SK-N-SH (cell line): ENCODE results near the gene EVA1B. TPM values are rescaled to one million over a fixed set of nuclear protein-coding genes. Genes with fewer than 3 reads are reported as not detected.

ENCODE experiments used
- CTCF ChIA-PET: fragments of 300-600, 350-600 bp; formaldehyde crosslinking; extraction: SDS; loops from one replicate; lab custom pipeline; 2021; lab: Yijun Ruan, JAX
- POLR2A ChIA-PET: fragments of 350-600 bp; sonication (Branson Sonifier 250); formaldehyde crosslinking; extraction: SDS; loops from one replicate; lab custom pipeline; 2020; ENCODE audit warnings: antibody characterized with exemption, inconsistent platforms; lab: Yijun Ruan, JAX
- DNase-seq: peaks from one replicate; pipeline ENCODE4 v3.0.0; 2012
- H2AFZ ChIP-seq: fragments of 200-600 bp; sonication (generic); 2 replicates; pipeline ENCODE4 v1.8.1; 2016; ENCODE audit warnings: antibody characterized with exemption, mild to moderate bottlenecking, low read depth
- H3F3A ChIP-seq: fragments of 200-600 bp; sonication (generic); replicated peaks from 2 replicates; pipeline ENCODE3; 2016; ENCODE audit warnings: antibody characterized with exemption, mild to moderate bottlenecking; ENCODE audit not compliant: insufficient read depth
- H3K27ac ChIP-seq, 2 experiments: fragments of 200-500 bp in 1 of 2; fragments of 200-600 bp in 1 of 2; sonication (Bioruptor generic) in 1 of 2; sonication (generic), shearing (Covaris generic) in 1 of 2; 2 replicates each; pipeline versions ENCODE4 v1.5.1 to v1.6.1; 2014 to 2016; ENCODE audit warnings: low read depth in 2 of 2, inconsistent platforms in 1 of 2, low read length in 1 of 2, mild to moderate bottlenecking in 1 of 2, mixed read lengths in 1 of 2
- H3K27me3 ChIP-seq: fragments of 200-600 bp; sonication (generic), shearing (Covaris generic); 2 replicates; pipeline ENCODE4 v1.6.1; 2016; ENCODE audit warnings: mixed run types; ENCODE audit not compliant: insufficient read depth
- H3K36me3 ChIP-seq, 2 experiments: fragments of 200-500 bp in 1 of 2; fragments of 200-600 bp in 1 of 2; sonication (Bioruptor generic) in 1 of 2; sonication (generic) in 1 of 2; replicated peaks in 1 of 2; 2 replicates each; pipeline versions ENCODE3 to v1.5.1; 2014 to 2016; ENCODE audit warnings: low read length in 1 of 2, mild to moderate bottlenecking in 1 of 2; ENCODE audit not compliant: insufficient read depth in 2 of 2, control insufficient read depth in 1 of 2
- H3K4me1 ChIP-seq, 2 experiments: fragments of 200-500 bp in 1 of 2; fragments of 200-600 bp in 1 of 2; sonication (Bioruptor generic) in 1 of 2; sonication (generic), shearing (Covaris generic) in 1 of 2; 2 replicates each; pipeline versions ENCODE4 v1.5.1 to v1.6.1; 2014 to 2016; ENCODE audit warnings: low read depth in 1 of 2, low read length in 1 of 2, mixed run types in 1 of 2; ENCODE audit not compliant: insufficient read depth in 2 of 2, control insufficient read depth in 1 of 2
- H3K4me2 ChIP-seq: fragments of 200-600 bp; sonication (generic), shearing (Covaris generic); 2 replicates; pipeline ENCODE4 v1.6.1; 2017; ENCODE audit warnings: mixed run types
- H3K4me3 ChIP-seq, 2 experiments: fragments of 200-500 bp in 1 of 2; fragments of 200-600 bp in 1 of 2; sonication (Bioruptor generic) in 1 of 2; sonication (generic), shearing (Covaris generic) in 1 of 2; 2 replicates each; pipeline versions ENCODE4 v1.5.1 to v1.8.1; 2014 to 2016; ENCODE audit warnings: low read depth in 2 of 2, inconsistent platforms in 1 of 2, low read length in 1 of 2, mild to moderate bottlenecking in 1 of 2, mixed read lengths in 1 of 2, moderate library complexity in 1 of 2
- H3K79me2 ChIP-seq: fragments of 200-600 bp; sonication (generic); 2 replicates; pipeline ENCODE4 v1.8.1; 2017; ENCODE audit warnings: mild to moderate bottlenecking; ENCODE audit not compliant: insufficient read depth
- H3K9ac ChIP-seq: fragments of 200-600 bp; sonication (generic); 2 replicates; pipeline ENCODE4 v1.6.1; 2017; ENCODE audit warnings: mixed run types
- H3K9me2 ChIP-seq: fragments of 200-600 bp; sonication (generic); 2 replicates; pipeline ENCODE4 v1.6.1; 2017; ENCODE audit warnings: mixed run types
- H3K9me3 ChIP-seq: fragments of 200-600 bp; sonication (generic); 2 replicates; pipeline ENCODE4 v1.6.1; 2017; ENCODE audit warnings: mixed run types, mild to moderate bottlenecking, moderate library complexity
- H4K20me1 ChIP-seq: fragments of 200-600 bp; sonication (generic); 2 replicates; pipeline ENCODE4 v1.6.1; 2017; ENCODE audit warnings: mild to moderate bottlenecking, mixed run types; ENCODE audit not compliant: insufficient read depth
- EP300 ChIP-seq, 2 experiments: IDR thresholded peaks; 2 replicates each; pipeline versions ENCODE4 v1.4.0 to v1.6.1; 2012; ENCODE audit warnings: borderline replicate concordance in 1 of 2, low read depth in 1 of 2, low read length in 1 of 2
- EZH2phosphoT487 ChIP-seq: fragments of 200-600 bp; sonication (generic); IDR thresholded peaks from 2 replicates; pipeline ENCODE4 v1.6.1; 2017; ENCODE audit warnings: low read depth, mixed run types, mild to moderate bottlenecking, antibody characterized with exemption, moderate library complexity, borderline replicate concordance
- FOSL2 ChIP-seq: IDR thresholded peaks from 2 replicates; pipeline ENCODE4 v1.4.0; 2012; ENCODE audit warnings: low read depth, mild to moderate bottlenecking, moderate library complexity, borderline replicate concordance
- GATA2 ChIP-seq: sonication (generic); formaldehyde crosslinking; IDR thresholded peaks from 2 replicates; pipeline ENCODE4 v1.5.0; 2020; ENCODE audit warnings: mild to moderate bottlenecking, missing genetic modification reagents
- JUND ChIP-seq: IDR thresholded peaks from 2 replicates; pipeline ENCODE4 v1.4.0; 2012
- MXI1 ChIP-seq: IDR thresholded peaks from 2 replicates; pipeline ENCODE4 v1.6.1; 2012; ENCODE audit warnings: mild to moderate bottlenecking, low read depth, low read length, improper control_type of control experiment
- NFIC ChIP-seq: IDR thresholded peaks from 2 replicates; pipeline ENCODE4 v1.4.0; 2012; ENCODE audit warnings: borderline replicate concordance
- POLR2AphosphoS5 ChIP-seq: IDR thresholded peaks from 2 replicates; pipeline ENCODE4 v1.6.1; 2012; ENCODE audit warnings: low read depth, low read length
- RAD21 ChIP-seq: IDR thresholded peaks from 2 replicates; pipeline ENCODE4 v1.6.1; 2012; ENCODE audit warnings: mild to moderate bottlenecking, low read length
- RCOR1 ChIP-seq: fragments of 150-350 bp; IDR thresholded peaks from 2 replicates; pipeline ENCODE4 v1.6.1; 2017; ENCODE audit warnings: antibody characterized with exemption, low read length
- TCF12 ChIP-seq: IDR thresholded peaks from 2 replicates; pipeline ENCODE4 v1.4.0; 2012
- TEAD4 ChIP-seq: IDR thresholded peaks from 2 replicates; pipeline ENCODE4 v1.4.0; 2012; ENCODE audit warnings: mild to moderate bottlenecking, borderline replicate concordance; ENCODE audit not compliant: insufficient read depth
- whole genome bisulfite sequencing: methylation state at CpG from one replicate; pipeline ENCODE4 v1.1.6; 2017; ENCODE audit warnings: low lambda C conversion rate; 5-methylcytosine and 5-hydroxymethylcytosine counted together
- polyA plus RNA-seq, 3 experiments: library from polyadenylated mRNA; depleted of rRNA; stranded (reverse); fragments of >200 nt; gene quantifications; 2 replicates each; pipeline ENCODE4 v1.2.3, GENCODE V29; 2012
- TF ChIP-seq, protein P1 (sequence below): IDR thresholded peaks from 2 replicates; pipeline ENCODE4 v1.4.0; 2012; ENCODE audit warnings: low read depth, borderline replicate concordance
- TF ChIP-seq, protein P2 (sequence below): IDR thresholded peaks from 2 replicates; pipeline ENCODE4 v1.4.0; 2012; ENCODE audit warnings: low read depth, borderline replicate concordance
- TF ChIP-seq, protein P3 (sequence below): IDR thresholded peaks from 2 replicates; pipeline ENCODE4; 2012
- TF ChIP-seq, protein P4 (sequence below): fragments of 200-600 bp; sonication (generic); IDR thresholded peaks from 2 replicates; pipeline ENCODE4 v1.6.1; 2017; ENCODE audit warnings: antibody characterized with exemption, mild to moderate bottlenecking, moderate library complexity
- TF ChIP-seq, protein P5 (sequence below): fragments of 150-350 bp; IDR thresholded peaks from 2 replicates; pipeline ENCODE4 v1.6.1; 2017; ENCODE audit warnings: antibody characterized with exemption, low read length, low read depth, borderline replicate concordance

Gene EVA1B
- polyA plus RNA-seq, 1 of the 3 experiments (the other 2 are of a cell fraction), result 38.9 TPM

DNA sequence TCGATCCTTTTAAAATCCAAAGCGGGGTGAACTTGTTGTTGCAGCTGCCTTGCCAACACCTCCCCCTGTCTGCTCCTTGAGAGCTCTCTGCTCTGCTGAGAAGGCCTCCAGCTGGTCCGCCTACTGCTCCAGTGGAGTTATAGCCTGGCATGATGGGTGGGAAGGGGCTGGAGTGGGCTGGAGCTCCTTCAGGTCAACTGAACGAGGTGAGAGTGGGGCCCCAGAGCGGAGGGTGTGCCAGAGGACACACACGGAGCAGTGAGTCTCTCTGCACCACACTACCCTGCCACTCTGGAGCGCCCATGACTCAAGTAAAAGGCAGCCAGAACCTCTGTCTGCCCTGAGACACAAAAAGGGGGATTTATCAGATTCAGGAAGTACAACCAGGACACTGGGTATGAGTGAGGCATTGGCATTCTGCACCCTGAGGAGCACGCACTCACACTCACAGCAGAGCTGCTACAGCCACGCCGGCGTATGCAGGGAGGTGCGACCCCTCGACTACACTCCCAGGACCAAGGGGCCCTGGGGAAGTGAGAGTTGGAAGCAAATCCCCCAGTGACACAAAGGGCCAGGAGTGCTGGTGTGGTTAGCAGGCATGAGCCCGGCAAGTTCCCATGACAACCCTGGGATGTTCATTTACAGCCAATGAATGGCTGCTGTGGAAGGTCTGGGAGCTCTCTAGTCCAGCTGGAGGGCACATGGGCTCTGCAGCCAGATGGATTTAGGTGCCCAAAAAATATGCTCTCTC lies 28.0 kb upstream of the EVA1B start (continued):
- TF ChIP-seq FOSL2, result peak; percentile 74; the same call in 1 of the 2 replicates
- TF ChIP-seq MXI1, result peak; percentile 88
- TF ChIP-seq, protein P1, sequence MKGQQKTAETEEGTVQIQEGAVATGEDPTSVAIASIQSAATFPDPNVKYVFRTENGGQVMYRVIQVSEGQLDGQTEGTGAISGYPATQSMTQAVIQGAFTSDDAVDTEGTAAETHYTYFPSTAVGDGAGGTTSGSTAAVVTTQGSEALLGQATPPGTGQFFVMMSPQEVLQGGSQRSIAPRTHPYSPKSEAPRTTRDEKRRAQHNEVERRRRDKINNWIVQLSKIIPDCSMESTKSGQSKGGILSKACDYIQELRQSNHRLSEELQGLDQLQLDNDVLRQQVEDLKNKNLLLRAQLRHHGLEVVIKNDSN, result no peak
- peak; percentile 37; the same call in 1 of the 2 replicates for TF ChIP-seq TEAD4
- no peak for TF ChIP-seq GATA2 (CRISPR knock-in tag)
- TF ChIP-seq, protein P2, sequence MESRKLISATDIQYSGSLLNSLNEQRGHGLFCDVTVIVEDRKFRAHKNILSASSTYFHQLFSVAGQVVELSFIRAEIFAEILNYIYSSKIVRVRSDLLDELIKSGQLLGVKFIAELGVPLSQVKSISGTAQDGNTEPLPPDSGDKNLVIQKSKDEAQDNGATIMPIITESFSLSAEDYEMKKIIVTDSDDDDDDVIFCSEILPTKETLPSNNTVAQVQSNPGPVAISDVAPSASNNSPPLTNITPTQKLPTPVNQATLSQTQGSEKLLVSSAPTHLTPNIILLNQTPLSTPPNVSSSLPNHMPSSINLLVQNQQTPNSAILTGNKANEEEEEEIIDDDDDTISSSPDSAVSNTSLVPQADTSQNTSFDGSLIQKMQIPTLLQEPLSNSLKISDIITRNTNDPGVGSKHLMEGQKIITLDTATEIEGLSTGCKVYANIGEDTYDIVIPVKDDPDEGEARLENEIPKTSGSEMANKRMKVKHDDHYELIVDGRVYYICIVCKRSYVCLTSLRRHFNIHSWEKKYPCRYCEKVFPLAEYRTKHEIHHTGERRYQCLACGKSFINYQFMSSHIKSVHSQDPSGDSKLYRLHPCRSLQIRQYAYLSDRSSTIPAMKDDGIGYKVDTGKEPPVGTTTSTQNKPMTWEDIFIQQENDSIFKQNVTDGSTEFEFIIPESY, result peak; percentile 47; the same call in 1 of the 2 replicates
- TF ChIP-seq, protein P3, sequence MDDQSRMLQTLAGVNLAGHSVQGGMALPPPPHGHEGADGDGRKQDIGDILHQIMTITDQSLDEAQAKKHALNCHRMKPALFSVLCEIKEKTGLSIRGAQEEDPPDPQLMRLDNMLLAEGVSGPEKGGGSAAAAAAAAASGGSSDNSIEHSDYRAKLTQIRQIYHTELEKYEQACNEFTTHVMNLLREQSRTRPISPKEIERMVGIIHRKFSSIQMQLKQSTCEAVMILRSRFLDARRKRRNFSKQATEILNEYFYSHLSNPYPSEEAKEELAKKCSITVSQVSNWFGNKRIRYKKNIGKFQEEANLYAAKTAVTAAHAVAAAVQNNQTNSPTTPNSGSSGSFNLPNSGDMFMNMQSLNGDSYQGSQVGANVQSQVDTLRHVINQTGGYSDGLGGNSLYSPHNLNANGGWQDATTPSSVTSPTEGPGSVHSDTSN, result peak; percentile 58

GRCh38 chr1:36350659-36351226 lies 27.3 kb upstream of the EVA1B start:
- no peak for DNase-seq
- CTCF ChIA-PET, result interaction anchor here (0.7 to 7.4 kb wide), 7 partner anchors 8 to 786 kb away, joined by 3 to 86 read pairs (median 3); no protein-coding TSS in a partner anchor
- no peak overlapping the region for H2AFZ ChIP-seq
- no peak for TF ChIP-seq GATA2 (CRISPR knock-in tag)
- TF ChIP-seq, protein P4, sequence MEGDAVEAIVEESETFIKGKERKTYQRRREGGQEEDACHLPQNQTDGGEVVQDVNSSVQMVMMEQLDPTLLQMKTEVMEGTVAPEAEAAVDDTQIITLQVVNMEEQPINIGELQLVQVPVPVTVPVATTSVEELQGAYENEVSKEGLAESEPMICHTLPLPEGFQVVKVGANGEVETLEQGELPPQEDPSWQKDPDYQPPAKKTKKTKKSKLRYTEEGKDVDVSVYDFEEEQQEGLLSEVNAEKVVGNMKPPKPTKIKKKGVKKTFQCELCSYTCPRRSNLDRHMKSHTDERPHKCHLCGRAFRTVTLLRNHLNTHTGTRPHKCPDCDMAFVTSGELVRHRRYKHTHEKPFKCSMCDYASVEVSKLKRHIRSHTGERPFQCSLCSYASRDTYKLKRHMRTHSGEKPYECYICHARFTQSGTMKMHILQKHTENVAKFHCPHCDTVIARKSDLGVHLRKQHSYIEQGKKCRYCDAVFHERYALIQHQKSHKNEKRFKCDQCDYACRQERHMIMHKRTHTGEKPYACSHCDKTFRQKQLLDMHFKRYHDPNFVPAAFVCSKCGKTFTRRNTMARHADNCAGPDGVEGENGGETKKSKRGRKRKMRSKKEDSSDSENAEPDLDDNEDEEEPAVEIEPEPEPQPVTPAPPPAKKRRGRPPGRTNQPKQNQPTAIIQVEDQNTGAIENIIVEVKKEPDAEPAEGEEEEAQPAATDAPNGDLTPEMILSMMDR, result no peak
- peak; percentile 86 for TF ChIP-seq FOSL2
- no peak for TF ChIP-seq RAD21
- peak; percentile 76; the same call in 1 of the 2 replicates for TF ChIP-seq TCF12
- no peak for TF ChIP-seq RCOR1
- TF ChIP-seq, protein P3, result peak; percentile 70; the same call in 1 of the 2 replicates
- peak; percentile 91 for TF ChIP-seq NFIC
- TF ChIP-seq, protein P5, sequence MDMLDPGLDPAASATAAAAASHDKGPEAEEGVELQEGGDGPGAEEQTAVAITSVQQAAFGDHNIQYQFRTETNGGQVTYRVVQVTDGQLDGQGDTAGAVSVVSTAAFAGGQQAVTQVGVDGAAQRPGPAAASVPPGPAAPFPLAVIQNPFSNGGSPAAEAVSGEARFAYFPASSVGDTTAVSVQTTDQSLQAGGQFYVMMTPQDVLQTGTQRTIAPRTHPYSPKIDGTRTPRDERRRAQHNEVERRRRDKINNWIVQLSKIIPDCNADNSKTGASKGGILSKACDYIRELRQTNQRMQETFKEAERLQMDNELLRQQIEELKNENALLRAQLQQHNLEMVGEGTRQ, result no peak
- TF ChIP-seq EP300 (IDR thresholded peaks at IDR 0.05; ENCODE audit: borderline replicate concordance in 1 of 2, low read depth in 1 of 2, low read length in 1 of 2), result peak in 1 of 2 experiments; percentile 90; a peak in 1 of 4 replicates
- no peak for TF ChIP-seq EZH2phosphoT487
- TF ChIP-seq JUND, result peak; percentile 88
- TF ChIP-seq, protein P2, result peak; percentile 70; the same call in 1 of the 2 replicates
- no peak for TF ChIP-seq POLR2AphosphoS5

More at GRCh38 chr1:36350659-36351226, 27.3 kb upstream of the EVA1B start:
- Histone ChIP-seq H4K20me1 (no peaks in the 10 kb centered on the region), H3F3A (peaks cover 41% of the 10 kb centered on the region), H3K9me2 (no peaks in the 10 kb centered on the region), H3K27ac (peak overlapping the region; percentile 96 to 100), H3K9ac (peak overlapping the region; percentile 86), H3K36me3 (peaks cover 34 to 51% of the 10 kb centered on the region in 2 experiments), H3K4me3 (peak overlapping the region in 1 of 2 experiments; percentile 33; a peak in 1 of 4 replicates), H3K4me1 (peaks cover 32 to 50% of the 10 kb centered on the region in 2 experiments), H3K79me2 (peaks cover 22% of the 10 kb centered on the region), H3K4me2 (peak overlapping the region; percentile 80), H3K9me3 (no peaks in the 10 kb centered on the region), H3K27me3 (no peaks in the 10 kb centered on the region)
- POLR2A ChIA-PET, result interaction anchor here (2.0 kb wide), 2 partner anchors 10 to 15 kb away, joined by 4 to 10 read pairs; no protein-coding TSS in a partner anchor
- WGBS, result 14% methylated on average over 3 of the region's 13 CpGs
